GM06990 (cell line): Measurements from ENCODE around the gene CRYM.
A peak's percentile ranks its signal among the peaks of the same experiment; 100 is the strongest.
"Not testable (repeated sequence)": the region's sequence is repeated elsewhere in the genome, so short reads cannot be mapped to it uniquely, and the experiment has no call there.

Source experiments
- DNase-seq: peaks from one replicate; pipeline ENCODE4 v3.0.0-alpha.2; 2011; ENCODE audit not compliant: insufficient read length; ENCODE audit errors: extremely low read depth
- H3K27me3 ChIP-seq: replicated peaks from 2 replicates; pipeline ENCODE4 v1.6.0; 2011; ENCODE audit warnings: low read length; ENCODE audit not compliant: control insufficient read depth, insufficient read depth
- H3K36me3 ChIP-seq: 2 replicates; pipeline ENCODE4 v1.5.1; 2011; ENCODE audit warnings: low read length; ENCODE audit not compliant: control insufficient read depth, insufficient read depth
- H3K4me3 ChIP-seq: replicated peaks from 2 replicates; pipeline ENCODE4 v1.5.1; 2011; ENCODE audit warnings: low read depth, mild to moderate bottlenecking, control low read depth, low read length
- CTCF ChIP-seq: IDR thresholded peaks from 2 replicates; pipeline ENCODE4 v1.5.1; 2011; ENCODE audit warnings: low read length, control low read depth, mild to moderate bottlenecking, inconsistent platforms; ENCODE audit not compliant: insufficient read depth, poor library complexity, severe bottlenecking

CRYM gene

GRCh38 chr16:21275529-21275928 lies 2.6 kb downstream of the CRYM start:
- Histone ChIP-seq H3K4me3 (no peak overlapping the region), H3K27me3 (no peaks in the 10 kb centered on the region), H3K36me3 (no peaks in the 10 kb centered on the region)
- DNase-seq, result no peak
- no peak for TF ChIP-seq CTCF

- no peaks in the 10 kb centered on the region for H3K27me3 ChIP-seq
- TF ChIP-seq CTCF, result no peak
These were observed 3.8 kb downstream of the CRYM start for GRCh38 chr16:21274172-21274726.

GRCh38 chr16:21272763-21273162 lies 5.3 kb downstream of the CRYM start:
- H3K27me3 ChIP-seq, DNase-seq, H3K4me3 ChIP-seq, H3K36me3 ChIP-seq: not testable (repeated sequence)

More at GRCh38 chr16:21274172-21274726, 3.8 kb downstream of the CRYM start:
- Histone ChIP-seq H3K4me3 (no peak overlapping the region), H3K36me3 (no peaks in the 10 kb centered on the region)
- DNase-seq, result peak; percentile 46

- no peak for TF ChIP-seq CTCF
- Histone ChIP-seq H3K4me3 (no peak overlapping the region), H3K27me3 (no peaks in the 10 kb centered on the region), H3K36me3 (no peaks in the 10 kb centered on the region)
- DNase-seq, result no peak
These were observed 5.8 kb downstream of the CRYM start for GRCh38 chr16:21272253-21272652.

- Histone ChIP-seq H3K27me3 (no peaks in the 10 kb centered on the region), H3K36me3 (no peaks in the 10 kb centered on the region), H3K4me3 (no peak overlapping the region)
- DNase-seq, result no peak
- TF ChIP-seq CTCF, result no peak
These were observed 9.9 kb downstream of the CRYM start for GRCh38 chr16:21268236-21268635.

GRCh38 chr16:21267298-21267697 lies 10.8 kb downstream of the CRYM start:
- TF ChIP-seq CTCF, result no peak
- Histone ChIP-seq H3K27me3 (no peaks in the 10 kb centered on the region), H3K4me3 (no peak overlapping the region), H3K36me3 (no peaks in the 10 kb centered on the region)
- no peak for DNase-seq
